Aorta (tissue), 5 donors: ENCODE data around the gene SMTNL2. TPM values are rescaled to one million over a fixed set of nuclear protein-coding genes. Genes with fewer than 3 reads are reported as not detected.
A peak's percentile ranks its signal among the peaks of the same experiment; 100 is the strongest.
"Not testable (repeated sequence)": the region's sequence is repeated elsewhere in the genome, so short reads cannot be mapped to it uniquely, and the experiment has no call there.

Experiments used
- ATAC-seq: fragments of 200-7000 bp; cut with Tn5 transposase; one replicate; pipeline ENCODE4 v1.9.1; 2022; ENCODE audit warnings: moderate library complexity; ENCODE audit not compliant: low FRiP score
- DNase-seq, 2 donors: peaks; one replicate each; pipeline ENCODE4 v3.0.0-alpha.2; 2020
- H3K27ac ChIP-seq, 2 donors: one replicate each; pipeline ENCODE4 v1.5.1; 2013; ENCODE audit warnings: low read length in 2 of 2, mild to moderate bottlenecking in 2 of 2, moderate library complexity in 2 of 2, control low read depth in 1 of 2, inconsistent platforms in 1 of 2, low read depth in 1 of 2
- H3K27me3 ChIP-seq, 2 donors: one replicate each; pipeline ENCODE4 v1.6.1; 2013; ENCODE audit warnings: control low read depth in 1 of 2, low read length in 1 of 2, mild to moderate bottlenecking in 1 of 2, moderate library complexity in 1 of 2; ENCODE audit not compliant: insufficient read depth in 2 of 2, control insufficient read depth in 1 of 2
- H3K36me3 ChIP-seq, 2 donors: one replicate each; pipeline ENCODE4 v1.6.1; 2013; ENCODE audit warnings: control low read depth in 1 of 2, low read length in 1 of 2, mild to moderate bottlenecking in 1 of 2; ENCODE audit not compliant: insufficient read depth in 2 of 2, control insufficient read depth in 1 of 2
- H3K4me1 ChIP-seq, 2 donors: one replicate each; pipeline ENCODE4 v1.6.1; 2013; ENCODE audit warnings: low read length in 2 of 2, control low read depth in 1 of 2, mild to moderate bottlenecking in 1 of 2, moderate library complexity in 1 of 2; ENCODE audit not compliant: insufficient read depth in 2 of 2, control insufficient read depth in 1 of 2
- H3K4me3 ChIP-seq, 2 donors: one replicate each; pipeline ENCODE4 v1.5.1; 2013; ENCODE audit warnings: low read length in 2 of 2, control low read depth in 1 of 2, mild to moderate bottlenecking in 1 of 2
- H3K9me3 ChIP-seq: one replicate; pipeline ENCODE4 v1.6.1; 2013; ENCODE audit warnings: mild to moderate bottlenecking, low read length; ENCODE audit not compliant: control insufficient read depth
- WGBS, 2 donors: extraction: QIAGEN DNeasy Blood & Tissue Kit; methylation state at CpG; one replicate each; pipeline ENCODE4 v1.1.7; 2013; 5-methylcytosine and 5-hydroxymethylcytosine counted together
- intact Hi-C, 2 donors: fragments of 100-400 bp; cut with DNase I; formaldehyde crosslinking; loops; one replicate each; pipeline versions ENCODE4 v1.14.2 to v1.15.0; 2022
- polyA plus RNA-seq, 2 donors: library from polyadenylated mRNA; stranded (reverse); fragments of 200-250 nt; gene quantifications; one replicate each; pipeline ENCODE4 v1.2.3, GENCODE V29; 2013
- total RNA-seq, 2 donors: library from RNA; stranded (reverse); fragmentation: NEBNext Ultra II Directional; extraction: Animal tissue kit (Norgen Biotek cat#: 25700); gene quantifications; one replicate each; pipeline ENCODE4 v1.2.1, GENCODE V29; 2021
- donor health status: healthy with polysubstance abuse.
- donor health status: Bipolar disorder and iron deficiency.
- donor health status: DM: no; HTN: no; CAD: no.
- donor health status: DM: no; HTN: no; CAD: no.
- donor health status: DM: yes; HTN: yes; CAD: no.

Gene SMTNL2
- total and polyA plus RNA-seq, 4 donors = 0.49 to 1.7 TPM; not detected in 2

DNA sequence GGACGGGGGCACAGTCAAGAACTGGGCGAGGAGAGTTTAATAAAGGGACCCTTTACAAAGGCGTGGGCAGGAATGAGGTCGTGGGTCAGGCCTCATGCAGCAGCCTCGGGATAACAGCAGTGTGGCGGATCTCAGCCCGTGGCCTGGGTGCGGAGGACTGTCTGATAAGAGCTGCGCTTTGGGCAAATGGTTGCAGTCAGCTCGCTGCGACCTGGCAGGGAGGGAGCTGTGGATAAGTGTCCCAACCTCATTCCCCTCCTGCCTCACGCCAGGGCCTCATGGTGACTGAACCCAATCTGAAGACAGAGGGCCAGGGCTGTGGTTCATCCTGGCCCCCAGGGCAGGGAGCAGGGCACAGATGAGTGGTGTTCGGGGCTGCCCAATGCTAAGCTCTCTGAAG lies 13.6 kb downstream of the SMTNL2 start:
- no peaks in the 10 kb centered on the region for H3K4me1 ChIP-seq
- DNase-seq = peak; percentile 39 to 63
- ATAC-seq = no peak

GRCh38 chr17:4598776-4599504 lies 14.6 kb downstream of the SMTNL2 start:
- H3K4me1 ChIP-seq = no peaks in the 10 kb centered on the region
- peak; percentile 68 for ATAC-seq
- WGBS, 2 donors = 90% methylated on average over 20 of the region's 20 CpGs
- no peaks in the 10 kb centered on the region for H3K9me3 ChIP-seq
- intact Hi-C loops = no loop called here
- no peak overlapping the region for H3K27ac ChIP-seq
- no peaks in the 10 kb centered on the region for H3K36me3 ChIP-seq
- DNase-seq = peak; percentile 65 to 71
- no peak overlapping the region for H3K4me3 ChIP-seq
- no peaks in the 10 kb centered on the region for H3K27me3 ChIP-seq

More for the DNA sequence above, 13.6 kb downstream of the SMTNL2 start:
- intact Hi-C loops = no loop called here
- no peaks in the 10 kb centered on the region for H3K27me3 ChIP-seq
- no peaks in the 10 kb centered on the region for H3K36me3 ChIP-seq
- no peak overlapping the region for H3K27ac ChIP-seq
- no peak overlapping the region for H3K4me3 ChIP-seq
- H3K9me3 ChIP-seq = no peaks in the 10 kb centered on the region
- 84 to 86% methylated on average over 12 to 13 of the region's 13 CpGs for WGBS, 2 donors

GRCh38 chr17:4599505-4600281 lies 15.4 kb downstream of the SMTNL2 start:
- Histone ChIP-seq H3K9me3 (no peaks in the 10 kb centered on the region), H3K36me3 (no peaks in the 10 kb centered on the region), H3K27me3 (no peaks in the 10 kb centered on the region), H3K27ac (no peak overlapping the region), H3K4me1 (no peaks in the 10 kb centered on the region), H3K4me3 (no peak overlapping the region)
- WGBS, 2 donors = 65 to 70% methylated on average over 24 to 25 of the region's 25 CpGs
- intact Hi-C loops = no loop called here
- ATAC-seq (peak; percentile 53), DNase-seq (peak in 1 of 2 donors; percentile 79)

DNA sequence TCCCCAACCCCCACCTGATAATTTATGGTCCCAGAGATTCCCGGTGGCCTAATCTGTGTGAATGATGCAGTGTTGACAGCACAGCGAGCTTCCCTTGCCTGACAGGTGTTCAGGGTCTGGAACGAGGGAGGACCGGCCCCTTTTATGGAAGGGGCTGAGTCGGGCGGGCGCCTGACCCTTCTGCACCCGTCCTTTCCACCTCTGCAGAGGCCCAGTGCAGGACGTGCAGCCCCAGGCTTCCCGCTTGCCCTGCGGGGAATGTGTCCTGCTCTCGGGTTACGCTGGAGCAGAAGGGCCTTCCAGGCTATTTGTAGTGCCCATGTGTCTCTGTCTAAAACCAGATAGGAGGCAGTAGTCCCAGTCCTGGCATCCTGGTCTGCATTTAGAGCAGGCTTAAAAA lies 16.2 kb downstream of the SMTNL2 start:
- H3K36me3 ChIP-seq = no peaks in the 10 kb centered on the region
- H3K9me3 ChIP-seq = no peaks in the 10 kb centered on the region
- H3K4me1 ChIP-seq = no peaks in the 10 kb centered on the region
- ATAC-seq = no peak
- WGBS, 2 donors = 72 to 74% methylated on average over 13 of the region's 13 CpGs
- intact Hi-C loops = no loop called here
- H3K27me3 ChIP-seq = no peaks in the 10 kb centered on the region
- H3K4me3 ChIP-seq = no peak overlapping the region
- DNase-seq = no peak
- no peak overlapping the region for H3K27ac ChIP-seq

DNA sequence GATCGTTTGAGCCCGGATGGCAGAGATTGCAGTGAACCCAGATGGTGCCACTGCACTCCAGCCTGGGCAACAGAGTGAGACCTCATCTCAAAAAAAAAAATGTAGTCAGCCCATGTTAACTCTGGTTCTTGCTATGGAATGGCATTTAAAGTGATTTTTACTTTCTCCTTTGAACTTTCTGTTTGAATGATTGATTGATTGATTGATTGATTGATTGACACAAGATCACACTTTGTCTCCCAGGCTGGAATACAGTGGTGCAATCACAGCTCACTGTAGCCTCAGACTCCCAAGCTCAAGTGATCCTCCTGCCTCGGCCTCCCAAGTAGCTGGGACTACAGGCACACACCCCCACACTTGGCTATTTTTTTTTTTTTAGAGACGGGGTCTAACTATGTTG lies 17.0 kb downstream of the SMTNL2 start:
- no peaks in the 10 kb centered on the region for H3K27me3 ChIP-seq
- H3K9me3 ChIP-seq = no peaks in the 10 kb centered on the region
- H3K27ac ChIP-seq = no peak overlapping the region
- intact Hi-C loops = no loop called here
- DNase-seq (no peak), ATAC-seq (no peak)
- H3K4me3 ChIP-seq = no peak overlapping the region
- 95 to 97% methylated on average over 4 of the region's 4 CpGs for WGBS, 2 donors
- H3K36me3 ChIP-seq = no peaks in the 10 kb centered on the region
- no peaks in the 10 kb centered on the region for H3K4me1 ChIP-seq

- H3K27ac ChIP-seq = no peak overlapping the region
- no peak overlapping the region for H3K4me3 ChIP-seq
- 79 to 82% methylated on average over 5 of the region's 5 CpGs for WGBS, 2 donors
- H3K9me3 ChIP-seq = no peaks in the 10 kb centered on the region
- no peaks in the 10 kb centered on the region for H3K4me1 ChIP-seq
- no peaks in the 10 kb centered on the region for H3K27me3 ChIP-seq
- H3K36me3 ChIP-seq = no peaks in the 10 kb centered on the region
- no peak for DNase-seq
- intact Hi-C loops = no loop called here
- no peak for ATAC-seq
These were observed 17.7 kb downstream of the SMTNL2 start for GRCh38 chr17:4602041-4602440.

DNA sequence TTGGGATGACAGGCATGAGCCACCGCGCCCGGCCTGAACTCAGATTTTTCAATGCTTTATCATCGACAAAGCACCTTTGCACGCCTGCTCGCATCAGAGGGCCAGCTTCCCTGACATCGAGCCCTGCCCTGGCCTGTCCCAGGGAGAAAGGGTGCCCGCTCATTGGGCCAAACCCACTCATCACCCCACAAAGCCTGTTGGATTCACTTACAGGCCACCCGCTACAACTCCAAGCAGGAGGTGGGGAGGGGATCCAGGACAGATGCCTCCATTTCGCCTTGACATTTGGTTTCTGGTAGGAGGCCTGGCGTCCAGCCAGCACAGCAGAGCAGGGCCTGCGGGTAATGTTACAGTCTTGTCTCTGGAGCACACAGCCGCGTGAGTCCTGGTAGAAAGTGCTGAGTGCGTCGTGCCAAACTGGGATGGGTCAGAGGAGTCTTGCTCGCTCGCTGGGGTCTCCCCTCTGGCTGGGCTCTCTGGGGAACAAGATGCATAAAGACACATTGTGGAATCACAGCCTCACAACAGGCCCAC lies 19.8 kb downstream of the SMTNL2 start:
- H3K27me3 ChIP-seq = no peaks in the 10 kb centered on the region
- H3K4me3 ChIP-seq = no peak overlapping the region
- intact Hi-C loops = no loop called here
- ATAC-seq (no peak), DNase-seq (peak in 1 of 2 donors; percentile 53)
- no peaks in the 10 kb centered on the region for H3K9me3 ChIP-seq
- H3K36me3 ChIP-seq = no peaks in the 10 kb centered on the region
- H3K4me1 ChIP-seq = no peaks in the 10 kb centered on the region
- H3K27ac ChIP-seq = no peak overlapping the region
- WGBS, 2 donors = 74 to 75% methylated on average over 18 of the region's 18 CpGs

- H3K4me1 ChIP-seq = not testable (repeated sequence)
- 94 to 97% methylated on average over 11 of the region's 11 CpGs for WGBS, 2 donors
These were observed 20.4 kb downstream of the SMTNL2 start for GRCh38 chr17:4604736-4605135.

More at GRCh38 chr17:4604736-4605135, 20.4 kb downstream of the SMTNL2 start:
- intact Hi-C loops, ATAC-seq, H3K27me3 ChIP-seq, H3K27ac ChIP-seq, H3K4me3 ChIP-seq, H3K36me3 ChIP-seq, H3K9me3 ChIP-seq: not testable (repeated sequence)
- DNase-seq = peak in 1 of 2 donors; percentile 18
